Fibroblast of skin of scalp (primary cell): Measurements from ENCODE around the gene SUN3.
"Not testable (repeated sequence)": the region's sequence is repeated elsewhere in the genome, so short reads cannot be mapped to it uniquely, and the experiment has no call there.

ENCODE experiments used
- DNase-seq: peaks from one replicate; pipeline ENCODE4 v3.0.0-alpha.2; 2013

Gene SUN3

DNA sequence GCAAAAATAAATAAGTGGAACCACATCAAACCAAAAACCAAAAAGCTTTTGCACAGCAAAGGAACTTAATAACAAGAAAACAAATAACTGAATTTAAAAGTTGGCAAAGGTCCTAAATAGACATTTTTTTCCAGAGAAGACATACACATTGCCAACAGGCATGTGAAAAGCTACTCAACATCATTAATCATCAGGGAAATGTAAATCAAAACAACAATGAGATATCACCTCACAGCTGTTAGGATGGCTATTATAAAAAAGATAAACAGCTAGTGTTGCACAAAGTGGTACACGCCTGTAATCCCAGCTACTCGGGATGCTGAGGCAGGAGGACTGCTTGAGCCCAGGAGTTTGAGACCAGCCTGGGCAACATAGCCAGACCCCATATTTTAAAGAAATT, 2.2 kb upstream of the SUN3 start:
- DNase-seq, result no peak

DNA sequence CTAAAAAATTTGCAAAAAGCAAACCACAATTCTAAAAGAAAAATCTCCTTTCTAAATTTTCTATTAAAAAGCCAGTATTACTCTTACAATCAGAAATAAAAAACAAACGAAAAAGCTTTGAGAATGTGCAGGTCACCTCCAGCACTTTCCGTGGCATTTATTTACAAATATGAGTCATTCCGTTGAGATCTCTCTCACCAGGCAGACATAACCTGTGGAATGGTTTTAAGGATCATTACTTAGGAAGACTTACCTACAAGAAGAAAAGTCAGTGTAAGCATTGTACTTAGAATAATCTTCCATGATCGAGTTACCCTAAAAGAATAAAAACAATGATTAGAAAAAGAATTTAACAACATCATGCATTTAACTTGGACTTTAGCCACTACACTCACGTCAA, 3.3 kb downstream of the SUN3 start:
- no peak for DNase-seq

DNA sequence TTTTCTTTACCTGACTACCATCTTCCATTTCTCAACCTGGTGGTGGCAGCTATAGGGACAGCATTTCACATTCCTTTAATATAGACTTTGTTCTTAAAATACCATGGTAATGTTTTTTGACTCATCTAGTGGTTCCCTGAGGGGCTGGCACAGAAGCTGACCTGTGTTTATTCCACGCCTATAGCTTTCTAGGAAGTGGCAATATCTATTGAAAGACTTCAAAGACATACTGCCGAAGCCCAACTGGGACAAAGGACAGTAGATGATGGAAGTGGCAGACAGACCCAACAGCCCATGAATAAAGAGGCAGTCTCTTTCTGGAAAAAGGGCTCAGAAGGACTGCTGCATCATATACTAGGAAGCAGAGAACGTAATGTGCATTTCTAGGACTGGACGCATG, 11.2 kb downstream of the SUN3 start:
- DNase-seq, result no peak

DNA sequence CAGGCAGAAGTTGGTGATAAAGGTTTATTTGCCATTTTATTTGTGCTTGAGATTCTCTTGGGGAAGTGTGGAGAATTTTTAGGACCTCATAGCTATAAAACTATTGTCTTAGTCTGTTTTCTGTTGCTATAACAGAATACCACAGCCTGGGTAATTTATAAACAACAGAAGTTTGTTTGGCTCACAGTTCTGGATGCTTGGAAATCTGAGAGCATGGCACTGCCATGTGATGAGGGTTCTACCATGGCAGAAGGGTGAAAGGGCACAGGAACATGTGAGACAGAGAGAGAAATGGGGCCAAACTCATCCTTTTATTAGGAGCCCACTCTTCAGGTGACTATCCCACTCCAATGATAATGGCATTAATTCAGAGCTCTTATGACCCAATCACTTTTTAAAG, 12.3 kb downstream of the SUN3 start:
- no peak for DNase-seq

DNA sequence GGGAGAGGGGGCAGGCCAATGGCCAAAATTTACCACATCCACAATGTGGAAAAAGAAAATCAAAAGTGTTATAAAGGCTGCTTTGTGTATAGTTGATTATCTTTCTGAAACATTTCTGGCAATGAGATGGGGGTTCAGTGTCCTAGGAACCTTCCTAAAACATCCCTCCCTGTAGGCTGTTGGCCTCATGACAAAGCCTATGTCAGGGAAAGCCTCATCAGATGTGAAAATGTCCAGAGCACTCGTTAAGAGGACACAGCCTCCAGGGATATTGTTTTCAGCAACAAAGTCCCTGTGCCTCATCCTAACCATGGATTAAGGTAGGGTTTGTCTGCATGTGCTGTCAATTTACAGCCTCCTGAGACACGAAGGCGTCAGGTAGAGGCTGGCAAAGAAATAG, 17.0 kb downstream of the SUN3 start:
- DNase-seq, result no peak

GRCh38 chr7:48011323-48011722, 17.6 kb downstream of the SUN3 start:
- DNase-seq, result no peak

DNA sequence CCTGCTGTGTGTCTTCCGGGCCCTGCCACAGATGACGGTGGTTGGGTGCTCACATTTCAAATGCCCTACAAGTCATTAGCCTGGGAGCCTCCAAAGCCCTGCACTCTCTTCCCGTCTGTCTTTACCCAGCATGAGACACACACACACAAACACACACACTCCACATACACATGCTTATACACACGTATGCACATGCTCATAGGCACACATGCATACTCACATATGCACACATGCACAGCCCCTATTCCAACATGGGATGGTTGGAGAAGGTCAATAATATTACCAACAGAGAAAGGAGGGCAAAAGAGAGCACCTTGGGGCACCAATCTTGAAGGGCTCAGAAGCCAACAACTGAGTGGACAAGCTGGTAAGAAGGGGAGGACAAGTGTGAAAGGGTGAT, 19.0 kb downstream of the SUN3 start:
- DNase-seq, result no peak

GRCh38 chr7:48009257-48009656, 19.6 kb downstream of the SUN3 start:
- DNase-seq, result no peak

DNA sequence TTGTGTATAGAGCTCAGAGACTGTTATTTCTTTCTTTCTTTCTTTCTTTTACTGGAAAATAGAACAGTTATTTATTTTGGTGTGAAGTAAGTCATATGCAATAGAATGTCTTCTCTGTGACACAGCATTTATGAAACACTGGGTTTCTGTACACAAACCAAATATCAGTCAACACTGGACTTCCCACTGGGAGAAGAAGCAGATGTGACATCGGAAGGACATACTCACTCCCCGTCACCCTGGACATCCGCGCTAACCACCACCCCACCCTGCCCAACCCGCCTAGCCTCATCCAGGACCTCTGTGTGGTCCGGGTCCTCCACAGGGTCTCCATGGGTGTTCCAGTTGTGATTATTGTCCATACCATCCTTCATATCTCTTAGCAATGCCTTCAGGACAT, 22.0 kb downstream of the SUN3 start:
- no peak for DNase-seq

DNA sequence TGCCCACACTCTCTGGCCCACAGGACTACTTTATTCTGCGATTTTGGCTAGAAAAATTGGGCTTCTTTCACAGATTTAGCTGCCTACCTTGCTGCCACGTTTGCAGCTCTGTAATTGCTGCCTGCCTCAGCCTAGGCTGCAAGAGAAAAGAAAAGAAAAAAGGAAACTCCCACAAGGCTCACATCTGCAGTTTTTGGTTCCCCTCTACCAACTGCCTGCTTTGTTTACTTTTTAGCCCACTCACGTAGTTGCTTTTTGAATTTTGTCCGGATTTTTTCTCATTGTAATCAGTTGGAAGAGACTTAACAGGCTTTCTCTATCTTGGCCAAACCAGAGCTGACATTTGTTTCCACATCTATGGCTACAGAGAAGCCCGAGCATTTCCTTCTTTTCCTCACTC, 24.3 kb downstream of the SUN3 start:
- DNase-seq, result no peak

DNA sequence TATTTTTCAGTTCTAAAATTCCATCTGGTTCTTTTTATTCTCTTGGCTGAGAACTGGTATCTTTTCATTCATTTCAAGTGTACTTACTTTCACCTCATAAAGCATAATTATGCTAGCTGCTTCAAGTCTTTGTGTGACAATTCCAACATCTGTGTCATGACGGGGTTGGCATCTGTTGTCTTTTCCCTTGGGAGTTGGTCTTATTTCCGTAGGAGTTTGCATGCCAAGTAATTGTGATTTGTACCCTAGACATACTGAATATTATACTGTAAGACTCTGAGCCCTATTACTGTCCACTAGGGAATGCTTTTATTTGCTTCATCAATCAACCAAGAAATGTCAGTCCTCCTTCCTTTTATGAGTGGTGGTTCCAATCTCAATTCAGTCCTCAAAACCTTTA, 24.9 kb downstream of the SUN3 start:
- no peak for DNase-seq

- not testable (repeated sequence) for DNase-seq
Measured at GRCh38 chr7:48000164-48000563, 28.7 kb downstream of the SUN3 start.

GRCh38 chr7:47999413-47999812, 29.5 kb downstream of the SUN3 start:
- DNase-seq, result no peak

- DNase-seq, result no peak
Measured at GRCh38 chr7:47992446-47992845, 36.5 kb downstream of the SUN3 start.

DNA sequence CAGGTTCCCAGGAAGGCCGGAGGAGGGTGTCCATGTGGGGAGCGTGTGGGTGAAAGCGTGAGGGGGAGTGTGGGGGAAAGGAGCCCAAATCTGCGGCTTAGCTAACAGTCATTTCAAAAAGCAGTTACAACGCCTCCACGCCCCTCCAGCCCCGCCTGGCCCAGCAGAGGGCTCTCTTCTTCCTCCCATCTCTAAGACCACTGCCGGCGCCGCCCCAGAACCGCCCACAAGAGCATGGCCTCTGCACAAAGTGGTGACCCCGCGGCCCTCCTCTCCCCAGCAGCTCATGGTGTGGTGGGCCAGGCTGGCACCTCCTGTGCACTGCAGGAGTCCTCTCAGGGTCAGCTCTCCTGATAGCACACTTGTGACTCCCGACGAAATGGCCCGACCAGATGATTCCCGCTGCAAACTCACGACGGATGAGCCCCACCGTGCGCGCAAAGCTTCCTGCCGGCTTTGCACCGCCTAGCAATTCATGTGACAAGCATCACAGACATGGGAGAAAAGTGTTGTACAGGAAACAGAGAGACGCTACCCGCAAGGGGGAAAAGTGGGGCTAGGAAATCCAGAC, 37.1 kb downstream of the SUN3 start:
- DNase-seq, result peak; percentile 80

DNA sequence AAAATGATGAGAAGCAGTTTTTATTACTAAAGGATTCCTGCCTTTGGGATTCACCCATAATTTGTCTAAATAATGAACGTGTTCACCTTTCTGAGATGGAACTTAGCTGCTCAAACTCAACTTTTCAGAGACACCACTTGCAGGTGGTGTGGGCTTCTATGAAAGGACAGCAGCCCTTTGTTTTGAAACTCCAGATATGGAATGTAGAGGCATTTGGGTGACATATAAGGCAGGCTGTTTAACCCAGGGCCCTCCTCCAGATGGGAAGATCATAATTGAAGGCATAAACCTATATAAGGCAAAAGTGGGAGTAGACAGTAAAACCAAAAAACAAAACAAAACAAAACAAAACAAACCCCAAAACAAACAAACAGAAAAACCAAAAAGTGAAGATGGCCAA, 37.6 kb downstream of the SUN3 start:
- no peak for DNase-seq

DNA sequence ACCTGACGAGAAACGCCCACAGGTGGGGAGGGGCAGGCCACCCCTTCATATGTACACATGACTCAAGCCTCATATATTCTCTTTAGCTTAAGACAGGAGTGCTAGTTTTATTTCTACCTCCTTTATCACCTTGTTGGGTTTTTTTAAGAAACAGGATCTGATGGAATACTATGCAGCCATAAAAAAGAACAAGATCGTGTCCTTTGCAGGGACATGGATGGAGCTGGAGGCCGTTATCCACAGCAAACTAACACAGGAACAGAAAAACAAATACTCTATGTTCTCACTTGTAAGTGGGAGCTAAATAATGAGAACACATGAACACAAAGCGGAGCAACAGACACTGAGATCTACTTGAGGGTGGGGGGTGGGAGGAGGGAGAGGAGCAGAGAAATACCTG, 38.3 kb downstream of the SUN3 start:
- DNase-seq, result no peak

DNA sequence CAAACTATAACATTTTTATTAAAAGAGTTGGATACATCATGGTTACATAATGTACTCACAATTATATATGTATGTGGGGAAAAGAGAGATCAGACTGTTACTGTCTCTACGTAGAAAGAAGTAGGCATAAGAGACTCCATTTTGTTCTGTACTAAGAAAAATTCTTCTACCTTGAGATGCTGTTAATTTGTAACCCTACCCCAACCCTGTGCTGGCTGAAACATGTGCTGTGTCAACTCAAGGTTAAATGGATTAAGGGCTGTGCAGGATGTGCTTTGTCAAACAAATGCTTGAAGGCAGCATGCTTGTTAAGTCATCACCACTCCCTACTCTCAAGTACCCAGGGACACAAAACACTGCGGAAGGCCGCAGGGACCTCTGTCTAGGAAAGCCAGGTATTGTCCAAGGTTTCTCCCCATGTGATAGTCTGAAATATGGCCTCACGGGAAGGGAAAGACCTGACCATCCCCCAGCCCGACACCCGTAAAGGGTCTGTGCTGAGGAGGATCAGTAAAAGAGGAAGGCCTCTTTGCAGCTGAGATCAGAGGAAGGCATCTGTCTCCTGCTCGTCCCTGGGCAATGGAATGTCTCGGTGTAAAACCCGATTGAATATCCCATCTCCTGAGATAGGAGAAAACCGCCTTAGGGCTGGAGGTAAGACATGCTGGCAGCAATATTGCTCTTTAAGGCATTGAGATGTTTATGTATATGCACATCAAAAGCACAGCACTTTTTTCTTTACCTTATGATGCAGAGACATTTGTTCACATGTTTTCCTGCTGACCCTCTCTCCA, 39.1 kb downstream of the SUN3 start:
- not testable (repeated sequence) for DNase-seq

GRCh38 chr7:47988496-47989386, 40.2 kb downstream of the SUN3 start:
- DNase-seq, result no peak

DNA sequence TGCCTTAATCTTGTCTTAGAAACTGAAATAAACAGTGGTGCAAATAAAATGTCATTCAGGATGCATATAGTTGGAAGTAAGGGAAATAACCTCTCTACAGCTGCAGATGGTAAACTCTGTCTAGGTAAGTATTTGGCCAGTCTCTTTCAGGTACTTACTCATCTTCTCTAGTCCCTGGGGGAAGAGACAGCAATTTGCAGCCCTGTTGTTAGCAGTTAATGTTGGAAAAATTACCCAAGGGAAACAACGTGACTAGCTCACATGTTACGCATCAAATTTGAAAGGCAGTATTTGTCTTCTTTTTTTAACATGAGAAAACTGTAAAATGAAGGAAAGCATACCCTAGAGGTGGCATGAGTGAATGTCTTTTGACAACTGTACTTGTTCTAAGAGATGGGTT, 46.3 kb downstream of the SUN3 start:
- no peak for DNase-seq

GRCh38 chr7:47980648-47981047, 48.3 kb downstream of the SUN3 start:
- not testable (repeated sequence) for DNase-seq

DNA sequence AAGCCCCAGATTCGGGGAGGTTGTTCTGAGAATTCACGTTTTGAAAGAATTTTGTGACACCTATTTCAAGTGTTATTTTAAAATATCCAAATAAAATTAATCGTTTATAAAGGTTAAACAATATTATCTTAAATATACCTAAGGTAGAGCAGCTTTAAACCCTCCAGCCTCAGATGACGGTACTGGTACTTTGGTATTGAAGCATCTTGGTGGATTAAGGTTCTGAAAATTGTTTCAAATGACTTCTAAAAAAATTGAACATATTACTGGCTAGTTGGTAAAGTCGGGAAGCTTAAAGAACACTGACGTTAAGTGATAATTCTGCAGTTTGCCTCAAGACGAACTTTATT, 49.1 kb downstream of the SUN3 start:
- no peak for DNase-seq

DNA sequence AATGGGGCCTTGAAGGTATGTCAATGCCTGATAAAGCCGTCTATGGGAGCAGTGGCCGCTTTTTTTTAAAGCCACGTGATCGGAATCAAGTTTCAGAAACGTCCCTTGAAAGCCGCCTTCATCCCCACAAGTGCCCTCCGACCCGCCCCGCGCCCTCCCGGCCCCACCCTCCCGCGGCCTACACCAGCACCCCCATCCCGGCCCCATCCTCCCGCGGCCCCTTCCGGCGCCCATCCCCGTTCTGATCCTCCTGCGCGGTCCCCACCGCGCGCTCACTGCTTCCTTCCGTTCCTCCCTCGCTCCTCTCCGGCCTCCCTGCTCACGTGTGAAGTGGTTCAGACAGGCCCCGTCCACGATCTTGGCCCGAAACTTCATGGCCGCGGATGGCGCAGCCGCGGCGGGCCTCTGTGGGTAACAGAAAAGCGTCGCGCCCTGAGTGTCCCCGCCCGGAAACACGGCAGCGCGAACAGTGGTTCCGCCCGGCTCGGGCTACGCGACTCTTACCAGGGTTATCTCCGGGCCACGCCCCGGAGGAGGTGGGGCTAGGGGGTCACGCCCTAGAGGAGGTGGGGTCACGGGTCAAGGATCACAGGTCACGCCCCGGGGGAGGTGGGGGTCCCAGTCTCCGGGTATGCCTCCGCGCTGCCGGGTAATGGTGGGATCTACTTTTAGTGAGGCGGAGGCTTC, 49.6 kb downstream of the SUN3 start, which contains the start of gene HUS1:
TSS of gene HUS1 (minus strand) at position 471 of the 687 bp plus-strand sequence. CDS start at position 375, 96 bp downstream.
- DNase-seq, result peak; percentile 90
